SU-DHL-6 (cell line): ENCODE results near the gene SPEG.

ENCODE experiments used
- EZH2phosphoT487 ChIP-seq: fragments of 200-600 bp; sonication (generic), shearing (Covaris generic); conservative IDR thresholded peaks from 2 replicates; pipeline ENCODE4 v1.6.1; 2018; ENCODE audit warnings: mild to moderate bottlenecking, antibody characterized with exemption, low read length, moderate library complexity, mixed read lengths
- TF ChIP-seq, protein P1 (sequence below): fragments of 200-600 bp; sonication (generic); IDR thresholded peaks from one replicate; pipeline ENCODE4 v1.5.1; 2017; ENCODE audit warnings: antibody characterized with exemption, mild to moderate bottlenecking, low read length, moderate library complexity; ENCODE audit not compliant: insufficient read depth, poor library complexity, severe bottlenecking

DNA sequence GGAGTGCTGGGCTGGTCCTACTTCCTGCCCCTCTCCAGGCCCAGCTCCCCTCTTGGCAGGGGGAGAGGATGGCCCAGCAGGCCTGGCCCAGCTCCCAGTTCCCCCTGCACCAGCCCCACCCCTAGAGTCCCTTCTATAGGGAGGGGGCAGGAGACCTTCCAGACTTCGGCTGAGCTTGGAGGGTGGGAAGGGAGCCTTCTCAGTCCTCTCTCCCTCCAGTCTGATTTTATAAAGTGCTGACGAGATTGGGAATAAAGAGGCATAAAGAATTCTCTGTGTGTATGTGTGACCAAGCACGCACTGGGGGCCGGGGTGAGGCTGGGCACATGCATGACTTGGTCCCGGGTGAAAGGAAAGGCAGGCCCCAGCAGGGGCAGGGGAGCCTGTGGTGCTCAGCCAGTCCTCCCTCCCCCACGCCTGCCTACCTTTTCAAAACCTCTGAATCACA, 103.9 kb downstream of the SPEG start:
- TF ChIP-seq, protein P1, sequence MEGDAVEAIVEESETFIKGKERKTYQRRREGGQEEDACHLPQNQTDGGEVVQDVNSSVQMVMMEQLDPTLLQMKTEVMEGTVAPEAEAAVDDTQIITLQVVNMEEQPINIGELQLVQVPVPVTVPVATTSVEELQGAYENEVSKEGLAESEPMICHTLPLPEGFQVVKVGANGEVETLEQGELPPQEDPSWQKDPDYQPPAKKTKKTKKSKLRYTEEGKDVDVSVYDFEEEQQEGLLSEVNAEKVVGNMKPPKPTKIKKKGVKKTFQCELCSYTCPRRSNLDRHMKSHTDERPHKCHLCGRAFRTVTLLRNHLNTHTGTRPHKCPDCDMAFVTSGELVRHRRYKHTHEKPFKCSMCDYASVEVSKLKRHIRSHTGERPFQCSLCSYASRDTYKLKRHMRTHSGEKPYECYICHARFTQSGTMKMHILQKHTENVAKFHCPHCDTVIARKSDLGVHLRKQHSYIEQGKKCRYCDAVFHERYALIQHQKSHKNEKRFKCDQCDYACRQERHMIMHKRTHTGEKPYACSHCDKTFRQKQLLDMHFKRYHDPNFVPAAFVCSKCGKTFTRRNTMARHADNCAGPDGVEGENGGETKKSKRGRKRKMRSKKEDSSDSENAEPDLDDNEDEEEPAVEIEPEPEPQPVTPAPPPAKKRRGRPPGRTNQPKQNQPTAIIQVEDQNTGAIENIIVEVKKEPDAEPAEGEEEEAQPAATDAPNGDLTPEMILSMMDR: no peak
- no peak for TF ChIP-seq EZH2phosphoT487
